ENCODE results near the gene NEUROG1. TPM values are rescaled to one million over a fixed set of nuclear protein-coding genes. Genes with fewer than 3 reads are reported as not detected.

The NEUROG1 gene
- total RNA-seq, 6 experiments from 2014 or later: not detected

- Mint-ChIP-seq H3K36me3 (ENCODE audit: low read depth) (no peaks in the 10 kb centered on the region), H3K27ac (no peak overlapping the region), H3K27me3 (ENCODE audit: insufficient read depth) (peaks cover 48% of the 10 kb centered on the region), H3K4me3 (no peak overlapping the region), H3K9me3 (peaks cover 5% of the 10 kb centered on the region; the same call in 1 of the 2 replicates), H3K4me1 (ENCODE audit: low read depth) (peaks cover 18% of the 10 kb centered on the region)
- TF ChIP-seq CTCF (IDR thresholded peaks at IDR 0.05): no peak
- DNase-seq: no peak
Measured at GRCh38 chr5:135578305-135578684, 42.5 kb upstream of the NEUROG1 start.

DNA sequence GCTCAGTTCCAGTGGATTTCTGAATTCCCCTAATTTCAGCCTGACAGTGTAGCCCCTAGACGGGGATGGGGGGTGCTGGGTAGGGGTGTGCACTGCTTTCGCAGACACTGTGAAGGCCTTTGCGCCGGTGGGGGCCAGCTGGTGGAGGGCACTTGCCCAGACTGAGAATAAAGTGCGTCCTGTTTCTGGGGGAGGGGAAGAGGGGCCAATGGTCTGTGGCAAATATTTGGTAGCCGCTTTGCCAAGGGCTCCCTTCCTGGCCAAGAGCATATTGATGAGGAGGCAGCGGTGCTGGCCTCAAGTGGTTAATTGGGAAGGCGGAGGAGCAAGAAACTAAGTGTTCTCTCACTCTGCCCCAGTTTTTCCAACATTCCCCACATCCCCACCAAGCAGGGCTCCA lies 41.7 kb upstream of the NEUROG1 start:
- H3K4me3 Mint-ChIP-seq: no peak overlapping the region
- H3K27me3 Mint-ChIP-seq (ENCODE audit: insufficient read depth): peaks cover 46% of the 10 kb centered on the region
- H3K4me1 Mint-ChIP-seq (ENCODE audit: low read depth): peaks cover 18% of the 10 kb centered on the region
- no peak for DNase-seq
- H3K9me3 Mint-ChIP-seq: peaks cover 5% of the 10 kb centered on the region; the same call in 1 of the 2 replicates
- TF ChIP-seq CTCF (IDR thresholded peaks at IDR 0.05): no peak
- no peak overlapping the region for H3K27ac Mint-ChIP-seq
- no peaks in the 10 kb centered on the region for H3K36me3 Mint-ChIP-seq (ENCODE audit: low read depth)

GRCh38 chr5:135576075-135576599 lies 40.4 kb upstream of the NEUROG1 start:
- Mint-ChIP-seq H3K27me3 (ENCODE audit: insufficient read depth) (peaks cover 43% of the 10 kb centered on the region), H3K27ac (no peak overlapping the region), H3K9me3 (peaks cover 5% of the 10 kb centered on the region; the same call in 1 of the 2 replicates), H3K4me1 (ENCODE audit: low read depth) (peaks cover 18% of the 10 kb centered on the region), H3K36me3 (ENCODE audit: low read depth) (no peaks in the 10 kb centered on the region), H3K4me3 (no peak overlapping the region)
- DNase-seq: peak; percentile 52
- no peak for TF ChIP-seq CTCF (IDR thresholded peaks at IDR 0.05)

DNA sequence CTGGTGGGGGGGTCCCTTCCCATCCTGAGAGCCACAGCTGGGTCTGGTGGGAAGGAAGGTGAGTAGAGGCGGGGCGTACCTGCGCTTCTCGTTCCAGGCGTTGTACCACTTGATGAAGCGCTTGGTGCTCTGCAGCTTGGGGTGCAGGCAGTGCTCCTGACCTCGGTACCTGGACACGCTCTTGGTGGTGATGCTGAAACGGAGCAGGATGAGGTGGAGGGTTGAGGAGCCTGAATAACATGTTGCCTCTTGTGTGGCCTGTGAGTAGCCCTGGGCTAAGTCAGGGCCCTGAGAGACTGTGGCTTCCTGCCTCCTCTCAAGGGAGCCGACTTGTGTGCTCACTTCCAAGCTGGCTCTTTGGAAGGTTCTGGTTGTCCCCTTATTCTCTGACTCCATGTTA lies 38.7 kb upstream of the NEUROG1 start:
- Mint-ChIP-seq H3K36me3 (ENCODE audit: low read depth) (no peaks in the 10 kb centered on the region), H3K27me3 (ENCODE audit: insufficient read depth) (peaks cover 37% of the 10 kb centered on the region), H3K4me1 (ENCODE audit: low read depth) (peaks cover 18% of the 10 kb centered on the region), H3K9me3 (peaks cover 5% of the 10 kb centered on the region; the same call in 1 of the 2 replicates), H3K27ac (no peak overlapping the region), H3K4me3 (no peak overlapping the region)
- DNase-seq: no peak
- no peak for TF ChIP-seq CTCF (IDR thresholded peaks at IDR 0.05)

- Mint-ChIP-seq H3K27ac (no peak overlapping the region), H3K27me3 (ENCODE audit: insufficient read depth) (peaks cover 17% of the 10 kb centered on the region), H3K4me3 (no peak overlapping the region), H3K9me3 (no peaks in the 10 kb centered on the region), H3K4me1 (ENCODE audit: low read depth) (peaks cover 38% of the 10 kb centered on the region), H3K36me3 (ENCODE audit: low read depth) (no peaks in the 10 kb centered on the region)
- TF ChIP-seq CTCF (IDR thresholded peaks at IDR 0.05): no peak
- DNase-seq: no peak
Measured at GRCh38 chr5:135571902-135572301, 36.1 kb upstream of the NEUROG1 start.

All from HFFc6 (cell line).